Neural crest cell (in vitro differentiated cells): ENCODE results near the gene TRMT1L. TPM values are rescaled to one million over a fixed set of nuclear protein-coding genes. Genes with fewer than 3 reads are reported as not detected.
"Not testable (repeated sequence)": the region's sequence is repeated elsewhere in the genome, so short reads cannot be mapped to it uniquely, and the experiment has no call there.

ENCODE experiments used
- DNase-seq: peaks from one replicate; pipeline ENCODE4 v3.0.0; 2021; ENCODE audit warnings: low read depth, mixed read lengths, low spot score
- H3K27ac Mint-ChIP-seq: one replicate; pipeline ENCODE4 v1.8.0; 2021; ENCODE audit warnings: mild to moderate bottlenecking, mixed read lengths; ENCODE audit not compliant: unreplicated experiment
- H3K27me3 Mint-ChIP-seq: 2 replicates; pipeline ENCODE4 v1.8.0; 2021; ENCODE audit warnings: low read depth, mild to moderate bottlenecking, mixed read lengths
- H3K36me3 Mint-ChIP-seq: 2 replicates; pipeline ENCODE4 v1.8.0; 2021; ENCODE audit warnings: low read depth, mild to moderate bottlenecking, mixed read lengths
- H3K4me1 Mint-ChIP-seq: 2 replicates; pipeline ENCODE4 v1.8.0; 2021; ENCODE audit warnings: mixed read lengths
- H3K4me3 Mint-ChIP-seq: one replicate; pipeline ENCODE4 v1.8.0; 2021; ENCODE audit warnings: mild to moderate bottlenecking, mixed read lengths
- H3K9me3 Mint-ChIP-seq: 2 replicates; pipeline ENCODE4 v1.8.0; 2021; ENCODE audit warnings: mixed read lengths
- CTCF ChIP-seq: fragments of 200-600 bp; sonication (generic); conservative IDR thresholded peaks from 2 replicates; pipeline ENCODE4 v1.5.0; 2021; ENCODE audit warnings: antibody characterized with exemption, mild to moderate bottlenecking
- long read RNA-seq: library from polyadenylated mRNA; unstranded; transcript quantifications from one replicate; pipeline ENCODE4 v2.0.0, GENCODE V29; 2020
- total RNA-seq: library from RNA; stranded (reverse); gene quantifications from 2 replicates; pipeline ENCODE4 v1.2.1, GENCODE V29; 2021

The TRMT1L gene
- 19.7 and 24.0 TPM in 2 replicates for total RNA-seq
- long read RNA-seq, full-length matches to known transcripts: 2 of 10 reads
- long read RNA-seq, partial matches to known transcripts: 6 of 10 reads
- long read RNA-seq, other reads (novel, unspliced or antisense): 2 of 10 reads

DNA sequence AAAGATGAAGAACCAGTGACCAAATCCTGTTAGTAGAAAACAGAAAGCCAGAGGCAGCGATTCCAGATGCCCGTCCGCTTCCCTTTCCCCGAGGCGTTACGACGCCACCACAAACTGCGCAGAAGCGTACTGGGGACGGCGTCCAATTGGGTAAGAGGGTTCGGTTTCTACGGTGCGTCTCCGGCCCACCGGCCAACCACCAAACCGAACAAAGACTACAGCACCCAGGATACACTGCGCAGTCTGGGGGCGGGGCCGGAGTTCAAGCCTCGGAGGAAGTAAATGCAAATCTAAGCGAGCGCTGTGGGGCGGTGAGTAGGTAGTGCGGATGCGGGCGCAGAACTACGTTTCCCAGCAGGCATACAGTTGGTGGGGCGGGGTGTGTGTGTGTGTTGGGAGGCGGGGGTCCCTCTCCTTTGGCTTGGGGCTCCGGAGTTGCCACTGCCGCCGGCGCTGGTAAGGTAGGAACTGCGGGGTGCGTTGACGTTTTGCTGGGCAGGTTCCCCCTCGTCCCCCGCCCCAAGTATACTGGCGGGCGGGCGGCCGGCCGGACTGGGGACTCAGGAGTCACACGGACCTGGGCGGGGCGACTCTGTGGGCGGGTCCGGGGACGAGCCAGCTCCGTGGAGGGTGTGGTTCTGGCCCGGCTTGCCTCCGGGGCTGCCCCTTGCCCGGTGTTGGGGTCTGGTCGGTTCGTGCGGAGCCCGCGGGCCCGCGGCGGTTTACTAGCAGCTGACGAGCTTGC, at the start of gene TRMT1L, which contains the start of gene SWT1:
TSS of gene TRMT1L (minus strand) at position 100 of the 745 bp plus-strand sequence. CDS start 241 bp downstream, outside the sequence.
TSS of gene SWT1 (plus strand) at position 314 of the 745 bp plus-strand sequence. CDS start 3,675 bp downstream, outside the sequence.
- H3K27ac Mint-ChIP-seq: peak within 1 kb of the TSS; percentile 99
- no peaks in the 10 kb centered on the region for H3K36me3 Mint-ChIP-seq
- peak; percentile 95 for DNase-seq
- TF ChIP-seq CTCF: no peak
- peak within 1 kb of the TSS; percentile 99 for H3K4me3 Mint-ChIP-seq
- no peaks in the 10 kb centered on the region for H3K27me3 Mint-ChIP-seq
- H3K9me3 Mint-ChIP-seq: no peaks in the 10 kb centered on the region
- H3K4me1 Mint-ChIP-seq: peaks cover 19% of the 10 kb centered on the region

DNA sequence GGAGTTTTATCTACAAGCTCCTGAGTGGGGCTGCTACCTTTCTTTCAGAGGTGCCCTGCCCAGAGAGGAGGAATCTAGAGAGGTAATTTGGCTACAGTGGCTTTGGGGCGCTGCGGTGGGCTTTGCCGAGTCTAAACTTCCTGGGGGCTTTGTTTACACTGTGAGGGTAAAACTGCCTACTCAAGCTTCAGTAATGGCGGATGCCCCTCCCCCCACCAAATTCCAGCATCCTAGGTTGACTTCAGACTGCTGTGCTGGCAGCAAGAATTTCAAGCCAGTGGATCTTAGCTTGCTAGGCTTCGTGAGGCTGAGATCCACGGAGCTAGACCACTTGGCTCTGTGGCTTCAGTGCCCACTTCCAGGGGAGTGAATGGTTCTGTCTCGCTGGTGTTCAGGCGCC, 44.1 kb upstream of the TRMT1L start:
- Mint-ChIP-seq H3K4me3 (no peak overlapping the region), H3K4me1 (no peaks in the 10 kb centered on the region), H3K27ac (no peak overlapping the region), H3K9me3 (peaks cover 11% of the 10 kb centered on the region), H3K36me3 (peaks cover 38% of the 10 kb centered on the region), H3K27me3 (no peaks in the 10 kb centered on the region)
- DNase-seq: no peak
- no peak for TF ChIP-seq CTCF

GRCh38 chr1:185198712-185199111, 42.0 kb upstream of the TRMT1L start:
- not testable (repeated sequence) for DNase-seq
- H3K9me3 Mint-ChIP-seq: peaks cover 11% of the 10 kb centered on the region

GRCh38 chr1:185193756-185194155, 37.0 kb upstream of the TRMT1L start:
- Mint-ChIP-seq H3K9me3 (peaks cover 5% of the 10 kb centered on the region), H3K4me1 (peaks cover 5% of the 10 kb centered on the region), H3K27me3 (no peaks in the 10 kb centered on the region), H3K36me3 (peaks cover 30% of the 10 kb centered on the region), H3K4me3 (no peak overlapping the region), H3K27ac (no peak overlapping the region)
- no peak for TF ChIP-seq CTCF
- DNase-seq: no peak

More at GRCh38 chr1:185198712-185199111, 42.0 kb upstream of the TRMT1L start:
- H3K4me1 Mint-ChIP-seq, H3K27me3 Mint-ChIP-seq, H3K27ac Mint-ChIP-seq, H3K4me3 Mint-ChIP-seq: not testable (repeated sequence)
- H3K36me3 Mint-ChIP-seq: peaks cover 45% of the 10 kb centered on the region

DNA sequence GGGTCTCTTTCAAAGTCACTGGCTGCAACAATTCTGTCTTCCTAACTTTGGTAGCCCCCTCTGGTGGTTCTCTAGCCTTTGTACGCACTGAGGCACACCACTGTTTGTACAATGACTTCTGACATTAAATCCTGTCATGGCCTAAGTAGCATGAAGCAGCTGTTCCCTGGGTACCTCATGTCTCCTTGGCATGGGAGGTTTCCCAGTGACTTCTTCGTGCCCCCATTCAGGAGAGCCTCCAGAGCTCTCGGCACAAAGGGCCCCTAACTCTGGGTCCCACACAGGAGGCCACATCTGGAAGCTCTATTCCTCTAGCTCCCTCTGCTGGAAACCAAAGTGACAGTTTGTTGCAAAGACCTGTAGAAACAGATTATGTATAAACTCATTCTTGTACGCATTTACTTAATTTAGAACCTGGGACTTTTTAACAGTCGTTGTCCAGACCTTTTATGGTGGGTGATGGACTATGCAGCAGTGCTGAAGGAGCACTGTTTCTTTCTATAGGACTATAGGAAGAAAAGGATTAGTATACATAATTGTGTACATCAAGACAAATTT, 13.6 kb upstream of the TRMT1L start:
- TF ChIP-seq CTCF: peak; percentile 83
- H3K4me1 Mint-ChIP-seq: peaks cover 5% of the 10 kb centered on the region
- DNase-seq: peak; percentile 43
- no peaks in the 10 kb centered on the region for H3K27me3 Mint-ChIP-seq
- peak overlapping the region; percentile 87 for H3K27ac Mint-ChIP-seq
- no peaks in the 10 kb centered on the region for H3K36me3 Mint-ChIP-seq
- no peaks in the 10 kb centered on the region for H3K9me3 Mint-ChIP-seq
- H3K4me3 Mint-ChIP-seq: peak overlapping the region; percentile 54

- Mint-ChIP-seq H3K4me1 (peaks cover 5% of the 10 kb centered on the region), H3K4me3 (no peak overlapping the region), H3K27ac (no peak overlapping the region), H3K27me3 (no peaks in the 10 kb centered on the region), H3K36me3 (no peaks in the 10 kb centered on the region), H3K9me3 (no peaks in the 10 kb centered on the region)
- TF ChIP-seq CTCF: no peak
- DNase-seq: no peak
These were observed 9.4 kb upstream of the TRMT1L start for GRCh38 chr1:185166106-185166505.
